IPS DF 4.7 (cell line): ENCODE measurements around the gene FXYD7.
"Not testable (repeated sequence)": the region's sequence is repeated elsewhere in the genome, so short reads cannot be mapped to it uniquely, and the experiment has no call there.

ENCODE experiments used
- DNase-seq: peaks from one replicate; pipeline ENCODE4 v3.0.0-alpha.2; 2013; ENCODE audit warnings: low spot score; ENCODE audit errors: extremely low read depth

Gene FXYD7

GRCh38 chr19:35144600-35145436 is 1.8 kb downstream of the FXYD7 start:
- DNase-seq = no peak

DNA sequence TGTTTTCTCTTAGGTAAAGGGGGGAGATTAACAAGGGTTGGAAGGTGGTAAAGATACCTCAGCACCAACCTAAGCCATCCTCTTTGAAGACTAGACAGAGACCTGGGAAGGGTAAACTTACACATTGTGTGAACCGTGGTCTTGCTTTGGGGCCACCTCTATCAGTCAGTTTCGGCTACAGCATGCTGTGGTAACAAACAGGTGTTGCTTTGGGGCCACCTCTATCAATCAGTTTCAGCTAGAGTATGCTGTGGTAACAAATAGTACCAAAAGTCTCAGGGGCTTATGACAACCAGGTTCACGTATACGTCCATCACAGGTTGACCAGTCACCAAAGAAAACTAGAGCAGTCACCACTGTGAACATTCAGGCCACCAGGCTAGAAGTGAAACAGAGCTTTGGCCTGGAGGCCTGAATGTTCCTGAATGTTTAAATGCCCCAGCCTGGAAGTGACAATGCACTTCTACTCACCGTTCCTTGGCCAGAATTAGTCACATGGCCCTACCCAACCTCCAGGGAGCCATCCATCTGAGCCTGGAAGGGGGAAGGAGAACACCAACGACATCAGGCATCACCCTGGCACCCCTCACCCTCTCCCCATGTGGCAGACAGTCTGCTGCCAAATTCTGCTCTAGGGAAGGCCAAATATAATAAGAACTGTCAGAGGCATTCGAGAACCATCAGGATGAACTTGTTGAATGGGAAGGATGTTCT is 3.8 kb downstream of the FXYD7 start:
- DNase-seq = no peak

DNA sequence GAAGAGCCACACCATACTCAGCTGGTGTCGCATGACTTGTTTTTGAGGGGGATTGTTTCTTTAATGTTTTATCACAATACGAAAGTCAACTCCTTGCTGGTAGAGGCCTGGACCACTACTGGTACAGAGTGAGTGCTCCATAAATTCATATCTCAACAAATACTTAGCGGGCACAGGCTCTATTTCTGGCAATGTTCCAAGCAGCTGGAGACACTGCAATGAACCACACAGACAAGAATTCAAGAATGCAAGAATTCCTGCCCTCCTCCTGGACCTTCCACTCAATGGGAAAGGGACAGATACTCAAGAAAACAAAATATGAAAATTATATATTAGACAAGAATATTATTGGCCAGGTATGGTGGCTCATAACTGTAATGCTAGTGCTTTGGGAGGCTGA is 6.4 kb downstream of the FXYD7 start:
- no peak for DNase-seq

GRCh38 chr19:35150445-35150844 is 7.4 kb downstream of the FXYD7 start:
- DNase-seq = no peak

DNA sequence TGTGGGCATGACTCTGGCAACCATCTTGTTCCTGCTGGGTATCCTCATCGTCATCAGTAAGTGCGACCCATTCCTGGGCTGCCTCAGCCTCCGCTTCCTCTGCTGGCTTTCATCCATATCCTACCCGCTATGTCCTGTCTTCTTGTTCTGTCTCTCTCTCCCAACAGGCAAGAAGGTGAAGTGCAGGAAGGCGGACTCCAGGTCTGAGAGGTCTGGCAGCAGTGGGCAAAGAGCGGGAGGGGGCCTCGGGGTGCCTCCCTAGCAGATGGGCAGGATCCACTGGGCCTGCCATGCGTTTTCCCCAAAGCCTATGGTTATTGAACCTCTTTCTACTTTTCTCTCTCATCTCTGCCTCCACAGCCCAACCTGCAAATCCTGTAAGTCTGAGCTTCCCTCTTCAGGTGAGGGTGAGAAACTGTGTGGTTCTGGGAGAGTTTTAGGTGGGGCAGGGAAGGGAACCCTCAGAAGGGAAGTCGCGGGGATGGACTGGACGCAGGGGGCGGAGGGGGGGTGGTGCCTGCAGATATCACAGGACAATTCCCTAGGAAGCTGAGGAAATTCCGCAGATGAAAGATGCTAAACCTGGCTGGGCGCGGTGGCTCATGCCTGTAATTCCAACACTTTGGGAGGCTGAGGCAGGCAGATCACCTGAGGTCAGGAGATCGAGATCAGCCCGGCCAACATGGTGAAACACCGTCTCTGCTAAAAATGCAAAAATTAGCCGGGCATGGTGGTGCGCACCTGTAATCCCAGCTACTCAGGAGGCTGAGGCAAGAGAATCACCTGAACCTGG is 8.4 kb downstream of the FXYD7 start:
- DNase-seq = no peak

GRCh38 chr19:35153129-35153522 is 10.1 kb downstream of the FXYD7 start:
- not testable (repeated sequence) for DNase-seq

DNA sequence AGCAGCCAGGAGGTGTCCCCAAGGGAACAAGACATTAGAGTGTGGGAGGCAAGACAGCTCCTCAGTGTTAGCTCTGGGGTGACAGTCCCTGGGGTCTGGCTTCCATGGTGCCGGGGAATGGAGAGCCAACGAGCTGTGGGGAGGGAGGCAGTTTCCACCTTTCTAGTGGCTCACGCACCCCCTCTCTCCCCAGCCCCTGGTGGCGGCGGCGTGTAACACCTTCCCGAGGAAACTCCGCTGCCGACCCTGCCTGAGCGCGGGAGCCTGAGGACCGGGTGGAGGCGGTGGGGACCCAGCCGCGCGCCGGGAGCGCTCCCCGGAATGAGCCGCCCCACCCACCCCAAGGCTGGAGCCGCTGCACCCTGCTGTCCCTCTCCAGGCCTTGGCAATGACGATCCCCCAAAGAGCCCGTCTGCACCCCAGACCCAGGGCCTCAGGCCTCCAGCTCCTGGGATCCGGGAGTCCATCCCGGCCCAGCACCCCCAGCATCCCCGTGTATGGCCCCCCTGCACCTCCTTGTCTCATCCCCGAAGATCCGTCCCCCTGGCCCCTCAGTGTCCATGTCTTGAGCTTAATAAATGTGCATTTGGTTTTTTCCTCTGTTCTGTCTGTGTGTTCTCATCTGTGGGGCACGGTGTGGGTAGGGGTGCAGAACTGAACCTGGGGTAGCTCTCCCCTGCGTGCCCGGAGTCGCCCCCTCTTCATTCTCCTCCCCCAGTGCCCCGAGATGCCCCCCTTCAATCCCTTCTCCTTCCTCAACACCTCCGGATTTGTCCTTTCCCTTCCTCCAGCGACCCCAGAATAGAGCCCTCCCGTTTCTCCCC is 10.9 kb downstream of the FXYD7 start:
- DNase-seq = no peak

DNA sequence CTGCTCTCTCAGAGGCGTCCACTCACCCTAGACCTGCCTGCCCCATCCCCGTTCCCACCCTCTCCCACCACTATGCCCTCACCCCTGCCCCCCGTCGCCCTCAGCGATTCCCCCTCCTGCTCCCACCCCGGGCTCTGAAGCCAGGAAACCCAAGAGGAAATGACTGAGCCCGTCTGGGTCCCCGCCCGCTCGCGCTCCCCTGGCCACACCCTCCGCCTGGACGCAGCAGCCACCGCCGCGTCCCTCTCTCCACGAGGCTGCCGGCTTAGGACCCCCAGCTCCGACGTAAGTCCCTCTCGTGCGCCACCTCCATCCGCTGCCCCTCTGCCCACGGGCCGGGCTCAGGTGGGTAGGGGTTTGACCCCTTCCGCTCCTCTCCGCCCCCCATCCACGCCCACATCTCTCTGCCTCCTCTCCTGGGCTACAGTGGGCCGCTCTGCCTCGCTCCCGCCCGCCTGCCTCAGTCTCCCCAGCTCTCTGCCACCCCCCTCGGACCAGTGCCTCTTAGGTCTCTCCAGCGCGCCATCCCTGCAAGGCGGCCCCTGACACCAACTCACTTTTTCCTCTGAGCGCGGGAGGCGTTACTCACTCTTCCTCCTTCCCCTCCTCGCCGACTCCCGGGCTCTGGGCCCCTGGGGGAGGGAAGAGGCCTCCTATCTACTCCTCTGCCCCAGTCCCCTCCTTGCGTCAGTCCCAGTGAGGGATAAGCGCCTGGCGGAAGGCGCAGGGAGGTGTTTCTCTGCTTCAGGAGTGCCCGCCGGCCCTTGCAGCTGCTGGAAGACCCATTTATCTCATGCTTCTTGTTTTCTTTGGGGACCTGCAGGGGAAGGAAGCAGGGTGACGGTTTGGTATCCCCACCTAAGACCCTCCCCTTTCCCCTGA is 11.7 kb downstream of the FXYD7 start, which contains the start of gene FXYD5:
Gene FXYD5, plus strand, starts transcription at position 211 of the 882 bp plus-strand sequence. CDS start 816 bp downstream, outside the sequence.
- DNase-seq = no peak

DNA sequence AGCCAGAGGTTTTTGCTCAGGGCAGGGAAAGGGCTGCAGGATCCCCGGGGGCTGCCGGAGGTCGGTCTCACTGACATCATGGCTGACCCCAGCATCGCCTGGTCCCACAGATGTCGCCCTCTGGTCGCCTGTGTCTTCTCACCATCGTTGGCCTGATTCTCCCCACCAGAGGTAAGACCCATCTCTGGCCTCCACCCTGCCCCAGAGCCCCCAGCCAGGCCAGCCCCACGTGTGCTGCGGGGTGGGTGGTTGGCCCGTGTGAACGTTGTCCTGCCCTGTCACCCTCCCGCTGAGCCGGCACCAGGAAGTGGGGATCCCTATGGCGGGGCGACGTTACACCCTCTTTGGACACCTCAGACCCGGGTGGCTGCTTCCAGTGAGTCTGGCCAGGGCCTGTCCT is 12.4 kb downstream of the FXYD7 start:
- no peak for DNase-seq

DNA sequence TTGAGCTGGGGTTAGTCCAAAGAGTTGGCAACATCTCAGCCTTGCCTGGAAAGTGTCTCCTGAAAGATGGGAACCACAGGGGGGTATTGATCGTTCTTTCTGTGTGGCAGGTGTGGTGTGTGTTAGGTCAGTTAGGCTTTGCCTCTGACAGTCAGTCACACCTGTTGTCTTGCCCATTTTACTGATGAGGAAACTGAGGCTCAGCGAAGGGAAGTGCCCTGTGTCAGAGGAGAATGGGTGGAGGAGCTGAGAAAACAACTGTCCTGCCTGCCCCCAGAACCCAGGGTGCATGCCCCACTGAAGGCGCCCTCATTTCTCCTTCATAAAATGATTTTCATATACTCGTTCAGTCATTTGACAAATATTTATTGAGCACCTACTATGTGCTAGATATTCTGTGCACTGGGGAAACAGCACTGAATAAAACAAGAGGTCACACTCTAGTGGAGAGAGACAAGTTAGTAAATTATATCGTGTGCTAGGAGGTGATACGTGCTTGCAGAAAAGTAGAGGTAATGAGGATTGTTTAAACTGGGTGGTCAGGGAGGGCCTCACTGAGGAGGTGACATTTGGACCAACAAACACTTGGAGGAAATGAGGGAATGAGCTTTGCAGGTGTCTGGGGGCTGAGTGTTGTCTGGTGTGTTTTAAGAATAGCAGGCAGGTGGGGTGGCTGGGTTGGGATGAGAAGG is 13.1 kb downstream of the FXYD7 start:
- DNase-seq = no peak

GRCh38 chr19:35156673-35157014 is 13.6 kb downstream of the FXYD7 start:
- DNase-seq = no peak

GRCh38 chr19:35157431-35157830 is 14.4 kb downstream of the FXYD7 start:
- DNase-seq = no peak

DNA sequence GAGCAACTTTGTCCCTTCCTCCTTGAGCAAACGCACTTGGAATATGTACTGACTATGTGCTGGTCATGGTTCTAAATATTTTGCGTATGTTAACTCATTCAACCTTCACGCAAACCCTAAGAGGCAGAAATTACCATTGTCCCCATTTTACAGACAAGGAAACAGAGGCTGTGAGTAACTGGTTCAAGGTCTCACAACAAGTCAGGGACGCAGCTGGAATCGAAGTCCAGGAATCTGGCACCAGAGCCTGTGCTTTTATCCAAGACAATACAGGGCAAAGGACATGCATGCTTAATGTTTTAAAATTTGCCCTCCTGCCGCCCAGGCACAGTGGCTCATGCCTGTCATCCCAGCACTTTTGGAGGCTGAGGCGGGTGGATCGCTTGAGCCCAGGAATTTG is 16.6 kb downstream of the FXYD7 start:
- no peak for DNase-seq

GRCh38 chr19:35160629-35161433 is 17.8 kb downstream of the FXYD7 start:
- DNase-seq = no peak

- DNase-seq = no peak
Measured at GRCh38 chr19:35161434-35161743, 18.3 kb downstream of the FXYD7 start.

DNA sequence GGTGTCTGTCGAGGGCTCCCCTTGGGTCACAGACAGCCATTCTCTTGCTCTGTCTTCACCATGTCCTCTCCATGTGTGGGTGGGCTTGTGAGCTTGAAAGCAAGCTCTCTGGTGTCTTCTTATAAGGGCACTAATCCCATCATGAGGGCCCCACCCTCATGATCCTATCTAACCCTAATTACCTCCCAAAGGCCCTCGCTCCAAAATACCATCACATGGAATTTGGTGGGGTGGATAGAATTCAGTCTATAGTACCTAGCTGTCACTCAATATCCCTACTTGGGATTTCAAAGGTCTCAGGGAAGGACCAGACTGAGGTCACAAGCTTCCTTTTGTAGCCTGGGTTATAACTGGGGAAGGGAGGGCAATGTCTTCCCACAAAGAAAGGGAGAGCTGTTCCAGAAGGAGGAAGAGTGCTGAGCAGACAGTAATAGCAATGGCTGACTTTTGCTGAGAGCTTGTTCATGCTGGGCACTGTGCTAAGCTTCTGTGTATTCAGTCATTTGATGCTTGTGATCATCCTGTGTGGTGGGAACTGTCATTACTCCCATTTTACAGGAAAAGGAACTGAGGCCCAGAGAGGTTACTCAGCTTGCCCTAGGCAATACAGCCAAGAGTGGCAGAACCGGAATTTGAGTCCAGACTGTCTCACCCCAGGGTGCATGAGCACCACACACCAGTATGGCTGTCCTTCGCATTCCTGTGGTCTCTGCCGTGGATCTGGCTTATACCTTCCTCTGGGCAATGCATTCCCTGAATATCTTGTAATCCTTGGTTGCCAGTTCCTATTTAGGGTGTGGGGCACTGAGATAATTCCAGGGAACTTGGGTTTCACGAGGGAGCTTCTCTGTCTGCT is 19.6 kb downstream of the FXYD7 start:
- DNase-seq = no peak

GRCh38 chr19:35164418-35164817 is 21.4 kb downstream of the FXYD7 start:
- no peak for DNase-seq
